Stimulated activated CD8-positive, alpha-beta memory T cell treated with anti-CD3 and anti-CD28 coated beads, Interleukin-15, amount 100 ng/mL, for 24 hours (primary cell): ENCODE results near the gene CHRND.
A peak's percentile ranks its signal among the peaks of the same experiment; 100 is the strongest.

Experiments used
- DNase-seq: peaks from one replicate; pipeline ENCODE4 v3.0.0-alpha.2; 2020; ENCODE audit warnings: low read depth

CHRND gene

GRCh38 chr2:232503809-232504323, 22.1 kb upstream of the CHRND start:
- DNase-seq: no peak

GRCh38 chr2:232504438-232504837, 21.5 kb upstream of the CHRND start:
- no peak for DNase-seq

- DNase-seq: no peak
Observed at GRCh38 chr2:232505856-232506255, 20.1 kb upstream of the CHRND start.

GRCh38 chr2:232506709-232507108, 19.3 kb upstream of the CHRND start:
- no peak for DNase-seq

- no peak for DNase-seq
Observed at GRCh38 chr2:232508251-232508650, 17.7 kb upstream of the CHRND start.

- no peak for DNase-seq
Observed at GRCh38 chr2:232511336-232511890, 14.5 kb upstream of the CHRND start.

GRCh38 chr2:232512602-232513001, 13.4 kb upstream of the CHRND start:
- DNase-seq: no peak

- no peak for DNase-seq
Observed at GRCh38 chr2:232513353-232513752, 12.6 kb upstream of the CHRND start.

GRCh38 chr2:232515639-232516038, 10.3 kb upstream of the CHRND start:
- DNase-seq: no peak

- no peak for DNase-seq
Observed at GRCh38 chr2:232516551-232516950, 9.4 kb upstream of the CHRND start.

- no peak for DNase-seq
Observed at GRCh38 chr2:232518844-232519243, 7.1 kb upstream of the CHRND start.

- no peak for DNase-seq
Observed at GRCh38 chr2:232519581-232520438, 6.2 kb upstream of the CHRND start, which contains the start of gene PRSS56. PRSS56 (plus strand) TSS chr2:232520388; CDS start chr2:232520599, 211 bp downstream.

- no peak for DNase-seq
Observed at GRCh38 chr2:232520489-232520888, 5.5 kb upstream of the CHRND start.

GRCh38 chr2:232521098-232521497, 4.9 kb upstream of the CHRND start:
- no peak for DNase-seq

GRCh38 chr2:232521959-232522622, 3.9 kb upstream of the CHRND start:
- DNase-seq: peak; percentile 76

GRCh38 chr2:232522623-232523401, 3.1 kb upstream of the CHRND start:
- no peak for DNase-seq

GRCh38 chr2:232523402-232523681, 2.6 kb upstream of the CHRND start:
- no peak for DNase-seq

- DNase-seq: no peak
Observed at GRCh38 chr2:232523682-232524597, 2.0 kb upstream of the CHRND start.

- no peak for DNase-seq
Observed at GRCh38 chr2:232524771-232525170, 1.2 kb upstream of the CHRND start.

- no peak for DNase-seq
Observed at GRCh38 chr2:232525199-232525598, 761 bp upstream of the CHRND start.

- no peak for DNase-seq
Observed at GRCh38 chr2:232526372-232526941, 497 bp downstream of the CHRND start.
